ENCODE measurements around the gene PLAAT2. TPM values are rescaled to one million over a fixed set of nuclear protein-coding genes. Genes with fewer than 3 reads are reported as not detected.
A peak's percentile ranks its signal among the peaks of the same experiment; 100 is the strongest.
"Not testable (repeated sequence)": the region's sequence is repeated elsewhere in the genome, so short reads cannot be mapped to it uniquely, and the experiment has no call there.

PLAAT2 gene
- total RNA-seq, 1 donor from 2014 or later, result not detected

DNA sequence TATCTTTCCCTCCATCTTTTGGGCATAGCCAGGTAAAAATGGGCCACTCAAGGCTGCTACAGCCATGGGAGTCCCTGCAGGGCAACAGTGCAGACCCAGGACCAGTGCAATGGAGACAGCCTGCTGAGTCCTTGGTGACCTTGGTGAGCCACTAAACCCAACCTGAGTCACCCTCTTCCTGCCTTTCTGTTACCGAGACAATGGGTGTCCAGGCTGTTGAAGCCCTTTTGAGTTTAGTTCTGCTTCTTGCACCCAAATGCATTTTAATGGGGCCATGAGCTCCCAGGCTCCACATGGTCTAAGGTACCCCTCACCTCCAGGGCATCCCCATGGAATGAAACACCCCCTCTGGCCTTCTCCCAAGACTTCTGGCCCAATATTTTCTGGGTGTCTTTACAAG, 27.4 kb downstream of the PLAAT2 start:
- no peak overlapping the region for H3K4me3 ChIP-seq
- no peak for DNase-seq (ENCODE audit: low spot score in 2 of 2)
- intact Hi-C loops (cut with DNase I), result loop anchor here (2.0 kb wide), 1 partner anchor 79 kb away; the partner anchor contains the start of gene PLAAT3
- H3K27ac ChIP-seq, result peak overlapping the region; percentile 84 to 94
- H3K36me3 ChIP-seq, result no peaks in the 10 kb centered on the region
- no peak for TF ChIP-seq CTCF (IDR thresholded peaks at IDR 0.05)
- peaks cover 7 to 21% of the 10 kb centered on the region in 2 donors for H3K4me1 ChIP-seq
- no peaks in the 10 kb centered on the region for H3K27me3 ChIP-seq
- H3K9me3 ChIP-seq, result no peaks in the 10 kb centered on the region

DNA sequence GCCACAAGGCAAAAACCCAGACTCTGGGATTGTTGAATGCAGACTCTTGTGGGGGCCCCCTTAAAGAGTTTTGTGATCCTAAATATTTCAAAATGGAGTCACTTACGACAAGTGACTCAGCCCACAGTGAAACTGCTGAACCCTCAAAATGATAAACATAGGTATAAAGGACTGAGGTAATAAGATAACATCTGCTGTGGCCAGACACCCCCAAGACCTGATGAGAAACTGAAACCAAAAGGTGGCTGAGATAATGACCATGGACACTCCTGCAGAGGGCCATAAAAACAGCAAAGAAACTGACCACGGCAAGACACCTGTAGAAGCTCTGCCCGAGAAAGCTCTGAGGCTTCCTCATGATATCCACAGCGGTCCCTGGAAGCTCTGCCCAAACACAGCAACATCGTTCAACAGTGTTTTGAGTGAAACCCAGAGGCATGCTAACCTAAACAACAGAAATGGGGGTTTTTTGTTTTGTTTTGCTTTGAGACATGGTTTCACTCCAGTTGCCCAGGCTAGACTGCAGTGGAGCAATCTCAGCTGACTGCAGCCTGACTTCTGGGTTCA, 28.2 kb downstream of the PLAAT2 start:
- DNase-seq (ENCODE audit: low spot score in 2 of 2), result no peak
- H3K27me3 ChIP-seq, result no peaks in the 10 kb centered on the region
- no peak overlapping the region for H3K27ac ChIP-seq
- H3K9me3 ChIP-seq, result no peaks in the 10 kb centered on the region
- no peaks in the 10 kb centered on the region for H3K36me3 ChIP-seq
- TF ChIP-seq CTCF (IDR thresholded peaks at IDR 0.05), result no peak
- H3K4me3 ChIP-seq, result no peak overlapping the region
- intact Hi-C loops (cut with DNase I), result no loop called here
- peaks cover 7 to 21% of the 10 kb centered on the region in 2 donors for H3K4me1 ChIP-seq

GRCh38 chr11:63534076-63534475, 29.1 kb downstream of the PLAAT2 start:
- intact Hi-C loops (cut with DNase I), result no loop called here
- no peak for TF ChIP-seq CTCF (IDR thresholded peaks at IDR 0.05)
- Histone ChIP-seq H3K27me3 (no peaks in the 10 kb centered on the region), H3K4me1 (peaks cover 7 to 21% of the 10 kb centered on the region in 2 donors), H3K27ac (no peak overlapping the region), H3K9me3 (no peaks in the 10 kb centered on the region), H3K4me3 (no peak overlapping the region), H3K36me3 (no peaks in the 10 kb centered on the region)
- DNase-seq (ENCODE audit: low spot score in 2 of 2), result no peak

- no peak overlapping the region for H3K27ac ChIP-seq
- no peaks in the 10 kb centered on the region for H3K9me3 ChIP-seq
These were observed 30.2 kb downstream of the PLAAT2 start for GRCh38 chr11:63532799-63533475.

DNA sequence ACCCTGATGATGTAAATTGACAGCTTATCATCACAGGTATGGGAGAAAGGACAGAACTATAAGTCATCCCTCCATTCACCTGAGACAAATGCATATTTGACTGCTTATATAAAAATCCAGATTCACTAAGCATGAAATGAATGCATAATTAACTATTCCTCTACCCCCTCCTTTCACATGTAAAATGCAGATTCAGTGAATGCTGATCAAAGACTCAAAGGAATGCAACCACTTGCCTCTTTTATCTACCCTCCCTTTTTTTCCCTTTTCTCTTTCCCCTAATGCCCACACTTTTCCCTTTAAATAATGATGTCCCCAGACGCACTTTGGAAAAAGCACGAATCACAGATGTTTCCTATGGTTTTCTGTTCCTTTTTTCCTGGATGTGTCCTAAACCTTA, 31.1 kb downstream of the PLAAT2 start:
- Histone ChIP-seq H3K27me3 (no peaks in the 10 kb centered on the region), H3K27ac (peak overlapping the region in 1 of 2 donors; percentile 37), H3K9me3 (no peaks in the 10 kb centered on the region), H3K4me1 (peaks cover 0 to 13% of the 10 kb centered on the region in 2 donors), H3K36me3 (no peaks in the 10 kb centered on the region), H3K4me3 (no peak overlapping the region)
- TF ChIP-seq CTCF (IDR thresholded peaks at IDR 0.05), result no peak
- DNase-seq (ENCODE audit: low spot score in 2 of 2), result no peak
- intact Hi-C loops (cut with DNase I), result no loop called here

More at GRCh38 chr11:63532799-63533475, 30.2 kb downstream of the PLAAT2 start:
- Histone ChIP-seq H3K4me3 (no peak overlapping the region), H3K27me3 (no peaks in the 10 kb centered on the region), H3K36me3 (no peaks in the 10 kb centered on the region), H3K4me1 (peaks cover 3 to 18% of the 10 kb centered on the region in 2 donors)
- no peak for TF ChIP-seq CTCF (IDR thresholded peaks at IDR 0.05)
- no peak for DNase-seq (ENCODE audit: low spot score in 2 of 2)
- intact Hi-C loops (cut with DNase I), result no loop called here

DNA sequence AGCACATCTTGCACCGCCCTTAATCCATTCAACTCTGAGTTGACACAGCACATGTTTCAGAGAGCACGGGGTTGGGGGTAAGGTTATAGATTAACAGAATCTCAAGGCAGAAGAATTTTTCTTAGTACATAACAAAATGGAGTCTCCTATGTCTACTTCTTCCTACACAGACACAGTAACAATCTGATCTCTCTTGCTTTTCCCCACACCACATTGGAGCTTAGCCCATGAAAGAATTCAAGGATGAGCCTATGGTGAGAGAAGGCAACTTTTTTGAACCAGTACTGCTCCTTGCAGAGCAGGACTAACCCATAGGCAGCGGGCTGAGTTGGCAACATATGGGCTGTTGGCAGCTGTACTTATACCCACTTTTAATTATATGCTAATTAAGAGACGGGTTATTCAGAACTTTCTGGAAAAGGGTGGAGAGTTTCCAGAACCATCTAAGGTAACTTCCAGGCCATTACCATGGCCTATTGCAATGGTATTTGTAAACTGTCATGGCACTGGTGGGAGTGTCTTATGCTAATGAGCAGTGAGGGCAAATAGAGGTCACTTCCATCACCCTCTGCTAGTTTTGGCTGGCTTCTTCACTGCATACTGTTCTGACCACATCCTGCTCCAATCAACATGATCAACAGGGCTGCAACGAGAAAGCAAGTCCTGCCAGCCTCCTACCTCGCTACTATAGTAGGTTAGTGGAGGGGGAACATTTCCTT, 31.9 kb downstream of the PLAAT2 start:
- H3K27me3 ChIP-seq; intact Hi-C loops (cut with DNase I); H3K4me3 ChIP-seq; H3K9me3 ChIP-seq; H3K36me3 ChIP-seq: not testable (repeated sequence)
- Histone ChIP-seq H3K27ac (peak overlapping the region; percentile 30 to 38), H3K4me1 (peaks cover 0 to 11% of the 10 kb centered on the region in 2 donors)
- peak in 1 of 2 donors; percentile 73 for DNase-seq (ENCODE audit: low spot score in 2 of 2)
